Coronary artery (tissue), 2 donors: ENCODE results near the gene RNF10.
A peak's percentile ranks its signal among the peaks of the same experiment; 100 is the strongest.
"Not testable (repeated sequence)": the region's sequence is repeated elsewhere in the genome, so short reads cannot be mapped to it uniquely, and the experiment has no call there.

ENCODE experiments used
- DNase-seq: peaks from one replicate; pipeline ENCODE4 v3.0.0-alpha.2; 2017; ENCODE audit warnings: low spot score
- H3K27ac ChIP-seq, 2 donors: fragments of 200-600 bp; sonication (generic); one replicate each; pipeline ENCODE4 v1.5.1; 2016 to 2019
- H3K4me3 ChIP-seq: fragments of 200-600 bp; sonication (generic); 2 replicates; pipeline ENCODE4 v1.5.1; 2016; ENCODE audit warnings: mild to moderate bottlenecking, moderate library complexity
- TF ChIP-seq, protein P1 (sequence below): fragments of 200-600 bp; sonication (generic); IDR thresholded peaks from one replicate; pipeline ENCODE4 v1.5.1; 2019; ENCODE audit warnings: antibody characterized with exemption

RNF10 gene

DNA sequence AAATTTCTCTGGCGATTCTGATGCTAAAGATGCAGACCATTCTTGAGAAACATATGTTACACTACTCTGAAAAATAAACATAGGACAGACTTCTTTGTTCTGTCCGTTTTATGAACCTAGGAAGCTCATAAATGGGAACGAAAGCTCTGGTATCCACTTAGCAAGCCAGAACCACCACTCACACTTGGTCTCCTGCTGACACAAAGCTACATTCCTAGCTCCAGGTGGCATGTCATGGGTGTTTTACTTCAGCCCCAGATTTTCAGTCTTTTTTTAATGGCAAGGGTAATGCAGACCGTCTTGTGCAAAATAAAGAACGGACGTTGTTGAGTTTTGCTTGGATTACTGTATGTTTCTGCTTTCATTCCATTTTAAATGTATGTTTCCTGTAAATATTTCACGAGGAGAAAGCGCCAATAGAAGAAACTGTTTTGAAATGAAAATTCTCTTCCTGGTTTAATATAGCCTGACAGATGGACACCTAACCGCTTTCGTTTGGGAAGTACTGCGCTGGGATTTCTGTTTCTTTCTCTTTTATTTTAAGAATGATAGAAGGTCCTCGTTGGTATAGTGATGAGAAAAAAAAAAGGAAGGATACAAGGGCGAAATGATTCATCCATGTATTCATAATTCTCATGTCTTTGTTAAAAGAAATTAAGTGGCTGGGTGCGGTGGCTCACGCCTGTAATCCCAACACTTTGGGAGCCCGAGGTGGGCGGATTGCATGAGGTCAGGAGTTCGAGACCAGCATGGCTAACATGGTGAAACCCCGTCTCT, 4.3 kb upstream of the RNF10 start:
- DNase-seq = no peak
- Histone ChIP-seq H3K4me3 (peak overlapping the region; percentile 81), H3K27ac (peak overlapping the region; percentile 86 to 93)
- TF ChIP-seq, protein P1, sequence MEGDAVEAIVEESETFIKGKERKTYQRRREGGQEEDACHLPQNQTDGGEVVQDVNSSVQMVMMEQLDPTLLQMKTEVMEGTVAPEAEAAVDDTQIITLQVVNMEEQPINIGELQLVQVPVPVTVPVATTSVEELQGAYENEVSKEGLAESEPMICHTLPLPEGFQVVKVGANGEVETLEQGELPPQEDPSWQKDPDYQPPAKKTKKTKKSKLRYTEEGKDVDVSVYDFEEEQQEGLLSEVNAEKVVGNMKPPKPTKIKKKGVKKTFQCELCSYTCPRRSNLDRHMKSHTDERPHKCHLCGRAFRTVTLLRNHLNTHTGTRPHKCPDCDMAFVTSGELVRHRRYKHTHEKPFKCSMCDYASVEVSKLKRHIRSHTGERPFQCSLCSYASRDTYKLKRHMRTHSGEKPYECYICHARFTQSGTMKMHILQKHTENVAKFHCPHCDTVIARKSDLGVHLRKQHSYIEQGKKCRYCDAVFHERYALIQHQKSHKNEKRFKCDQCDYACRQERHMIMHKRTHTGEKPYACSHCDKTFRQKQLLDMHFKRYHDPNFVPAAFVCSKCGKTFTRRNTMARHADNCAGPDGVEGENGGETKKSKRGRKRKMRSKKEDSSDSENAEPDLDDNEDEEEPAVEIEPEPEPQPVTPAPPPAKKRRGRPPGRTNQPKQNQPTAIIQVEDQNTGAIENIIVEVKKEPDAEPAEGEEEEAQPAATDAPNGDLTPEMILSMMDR = no peak

DNA sequence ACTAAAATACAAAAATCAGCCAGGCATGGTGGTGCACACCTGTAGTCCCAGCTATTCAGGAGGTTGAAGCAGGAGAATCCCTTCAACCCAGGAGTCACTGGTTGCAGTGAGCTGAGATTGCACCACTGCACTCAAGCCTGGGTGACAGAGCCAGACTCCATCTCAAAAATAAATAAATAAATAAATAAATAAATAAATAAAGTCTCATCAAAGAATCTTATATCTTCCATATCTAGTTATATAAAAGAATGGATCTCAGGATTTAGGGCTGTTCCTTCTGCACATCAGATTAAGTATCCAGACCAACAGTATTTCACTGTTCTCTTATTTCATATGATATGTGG, 3.8 kb upstream of the RNF10 start:
- not testable (repeated sequence) for DNase-seq, H3K27ac ChIP-seq
- peak overlapping the region; percentile 81 for H3K4me3 ChIP-seq

DNA sequence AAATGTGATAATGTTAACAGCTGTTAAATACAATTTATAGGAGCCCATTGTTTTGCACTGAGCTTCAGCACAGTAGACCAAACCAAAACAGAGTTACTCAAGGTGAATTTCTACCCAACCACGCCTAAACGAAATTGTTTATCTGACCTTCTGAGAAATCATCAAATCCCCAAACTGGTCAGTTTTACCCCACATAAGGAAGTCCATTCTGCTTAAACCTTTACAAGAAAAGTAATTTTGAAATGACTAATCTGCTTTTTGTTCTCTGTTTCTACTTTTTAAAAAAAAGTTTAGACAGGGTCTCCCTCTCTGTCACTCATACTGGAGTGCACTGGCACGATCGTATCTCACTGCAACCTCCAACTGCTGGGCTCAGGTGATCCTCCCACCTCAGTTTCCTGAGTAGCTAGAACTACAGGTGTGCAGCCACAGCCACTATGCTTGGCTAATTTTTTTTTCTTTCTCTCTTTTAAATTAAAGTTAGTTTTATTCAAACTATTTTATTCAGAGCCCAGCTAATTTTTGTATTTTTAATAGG, 1.4 kb upstream of the RNF10 start:
- Histone ChIP-seq H3K27ac (no peak overlapping the region), H3K4me3 (no peak overlapping the region)
- no peak for DNase-seq
- TF ChIP-seq, protein P1 = no peak

DNA sequence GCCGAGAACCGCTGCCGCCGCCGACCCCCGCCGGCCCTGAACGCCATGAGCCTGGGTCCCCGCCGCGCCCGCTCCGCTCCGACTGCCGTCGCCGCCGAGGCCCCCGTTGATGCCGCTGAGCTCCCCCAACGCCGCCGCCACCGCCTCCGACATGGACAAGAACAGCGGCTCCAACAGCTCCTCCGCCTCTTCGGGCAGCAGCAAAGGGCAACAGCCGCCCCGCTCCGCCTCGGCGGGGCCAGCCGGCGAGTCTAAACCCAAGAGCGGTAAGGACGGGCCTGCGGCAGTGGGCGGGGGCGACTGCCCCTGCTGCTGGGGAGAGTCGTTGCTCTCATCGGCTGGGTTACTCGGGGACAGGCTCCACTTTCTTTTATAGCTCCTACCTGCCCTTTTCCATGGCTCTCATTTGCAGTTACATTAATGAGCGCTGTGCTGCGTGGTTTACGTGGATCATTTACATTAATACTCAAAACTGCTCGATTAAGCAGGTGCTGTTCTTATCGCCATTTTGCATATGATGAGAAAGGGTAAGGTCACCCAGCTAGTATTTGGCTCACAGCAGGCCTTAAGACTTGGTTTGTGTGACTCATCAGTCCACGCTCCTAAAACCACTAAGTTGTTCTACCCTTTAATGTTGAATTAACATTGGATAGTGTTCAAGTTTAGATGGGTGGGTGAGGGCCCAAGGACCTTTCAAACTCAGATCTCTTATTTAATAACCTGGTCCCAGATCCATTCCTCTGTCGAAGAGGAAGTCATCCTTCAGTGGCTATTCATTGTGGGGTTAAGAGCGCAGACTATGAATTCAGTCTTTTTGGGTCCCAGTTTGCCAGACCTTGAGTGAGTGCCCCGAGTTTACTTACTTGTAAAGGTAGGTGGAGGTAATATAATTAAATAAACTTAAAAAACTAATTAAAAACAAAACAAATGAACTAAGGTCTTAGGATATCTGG, 823 bp downstream of the RNF10 start:
- H3K4me3 ChIP-seq = peak overlapping the region; percentile 100
- DNase-seq = peak; percentile 77
- TF ChIP-seq, protein P1 = no peak
- peak overlapping the region; percentile 96 to 100 for H3K27ac ChIP-seq

DNA sequence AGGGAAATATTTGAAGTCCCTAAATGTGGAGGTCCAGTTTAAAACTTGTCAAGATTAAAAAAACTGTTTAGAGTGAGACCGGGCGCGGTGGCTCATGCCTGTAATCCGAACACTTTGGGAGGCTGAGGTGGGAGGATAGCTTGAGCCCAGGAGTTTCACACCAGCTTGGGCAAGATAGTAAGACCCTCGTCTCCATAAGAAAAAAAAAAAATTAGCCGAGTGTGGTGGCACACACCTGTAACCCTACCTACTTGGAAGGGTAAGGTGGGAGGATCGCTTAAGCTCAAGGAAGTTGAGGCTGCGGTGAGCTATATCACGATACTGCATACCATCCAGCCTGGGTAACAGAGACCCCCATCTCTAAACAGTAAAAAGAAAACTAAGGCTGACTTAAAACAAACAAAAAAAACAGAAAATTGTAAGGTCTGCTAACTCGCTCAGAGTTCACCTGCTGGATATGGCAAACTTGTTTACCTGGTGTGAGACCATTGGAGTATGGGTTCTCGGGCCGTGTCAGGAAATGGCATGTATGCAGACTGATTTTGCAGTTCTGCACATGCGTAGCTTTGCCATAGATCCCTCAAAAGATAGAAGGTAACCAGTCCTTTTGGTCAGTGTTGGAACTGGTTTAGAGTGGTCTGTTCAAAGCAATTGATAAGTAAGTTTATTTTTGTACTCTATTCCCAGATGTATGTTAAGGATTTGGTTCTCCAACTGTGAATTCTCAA, 2.1 kb downstream of the RNF10 start:
- Histone ChIP-seq H3K4me3 (peak overlapping the region; percentile 100), H3K27ac (peak overlapping the region; percentile 96 to 100)
- no peak for DNase-seq
- TF ChIP-seq, protein P1 = no peak

DNA sequence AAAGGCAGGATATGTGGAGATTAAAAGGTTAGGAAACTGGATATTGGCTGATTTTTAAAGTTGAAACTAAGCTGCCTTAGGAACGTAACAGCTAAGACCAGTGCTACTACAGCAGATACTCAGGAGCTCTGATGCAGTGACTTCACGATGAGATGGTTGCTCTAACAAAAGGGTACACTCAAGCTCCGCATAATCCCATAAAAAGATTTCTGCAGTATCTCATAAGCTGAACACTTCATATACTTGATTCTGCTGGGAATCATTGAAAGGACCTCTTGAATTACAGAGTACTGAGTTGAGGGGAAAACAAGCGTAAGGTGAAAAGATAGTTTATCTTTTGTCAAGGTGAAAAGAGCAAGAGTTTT, 3.7 kb downstream of the RNF10 start:
- peak overlapping the region; percentile 100 for H3K4me3 ChIP-seq
- DNase-seq = no peak
- TF ChIP-seq, protein P1 = no peak
- peak overlapping the region; percentile 96 to 100 for H3K27ac ChIP-seq
